Mesendoderm (in vitro differentiated cells): ENCODE results near the gene TMEM54.
"Not testable (repeated sequence)": the region's sequence is repeated elsewhere in the genome, so short reads cannot be mapped to it uniquely, and the experiment has no call there.

Experiments
- DNase-seq: peaks from one replicate; pipeline ENCODE4 v3.0.0; 2013
- H2AK5ac ChIP-seq: 2 replicates; pipeline ENCODE4 v1.6.1; 2013; ENCODE audit warnings: low read length, inconsistent platforms
- H2BK120ac ChIP-seq: 2 replicates; pipeline ENCODE4 v1.6.1; 2013; ENCODE audit warnings: low read depth, mild to moderate bottlenecking, low read length, moderate library complexity, mixed read lengths
- H2BK15ac ChIP-seq: replicated peaks from 2 replicates; pipeline ENCODE4 v1.6.1; 2013; ENCODE audit warnings: low read depth, mild to moderate bottlenecking, moderate library complexity
- H2BK5ac ChIP-seq: 2 replicates; pipeline ENCODE4 v1.6.1; 2013; ENCODE audit warnings: low read length, inconsistent platforms
- H3K18ac ChIP-seq: 2 replicates; pipeline ENCODE4 v1.6.1; 2013; ENCODE audit warnings: mild to moderate bottlenecking, low read length, mixed read lengths
- H3K23ac ChIP-seq: one replicate; pipeline ENCODE4 v1.6.1; 2013; ENCODE audit warnings: low read length
- H3K27ac ChIP-seq: 2 replicates; pipeline ENCODE4 v1.5.1; 2013; ENCODE audit warnings: low read depth, mild to moderate bottlenecking, inconsistent platforms, low read length, moderate library complexity
- H3K27me3 ChIP-seq: 2 replicates; pipeline ENCODE4 v1.6.1; 2013; ENCODE audit warnings: low read length, control low read depth, mild to moderate bottlenecking, inconsistent platforms; ENCODE audit not compliant: insufficient read depth, poor library complexity
- H3K36me3 ChIP-seq: 2 replicates; pipeline ENCODE4 v1.6.1; 2013; ENCODE audit warnings: low read length, inconsistent platforms; ENCODE audit not compliant: control insufficient read depth, insufficient read depth
- H3K4ac ChIP-seq: one replicate; pipeline ENCODE4 v1.6.1; 2013; ENCODE audit warnings: low read depth, mild to moderate bottlenecking, low read length, moderate library complexity
- H3K4me1 ChIP-seq: 2 replicates; pipeline ENCODE4 v1.6.1; 2013; ENCODE audit warnings: low read depth, low read length, inconsistent platforms; ENCODE audit not compliant: control insufficient read depth
- H3K4me2 ChIP-seq: 2 replicates; pipeline ENCODE4 v1.6.1; 2013; ENCODE audit warnings: low read length
- H3K4me3 ChIP-seq: 2 replicates; pipeline ENCODE4 v1.5.1; 2013; ENCODE audit warnings: mild to moderate bottlenecking, low read length
- H3K56ac ChIP-seq: one replicate; pipeline ENCODE4 v1.6.1; 2013; ENCODE audit warnings: low read length
- H3K79me1 ChIP-seq: 2 replicates; pipeline ENCODE4 v1.6.1; 2013; ENCODE audit warnings: low read length, inconsistent platforms
- H3K79me2 ChIP-seq: 2 replicates; pipeline ENCODE4 v1.6.1; 2013; ENCODE audit warnings: mild to moderate bottlenecking, low read length; ENCODE audit not compliant: control insufficient read depth, insufficient read depth
- H3K9ac ChIP-seq: 2 replicates; pipeline ENCODE4 v1.6.1; 2013; ENCODE audit warnings: low read length, inconsistent platforms
- H4K5ac ChIP-seq: one replicate; pipeline ENCODE4 v1.6.1; 2013; ENCODE audit warnings: low read length
- H4K8ac ChIP-seq: one replicate; pipeline ENCODE4 v1.6.1; 2013; ENCODE audit warnings: low read depth, mild to moderate bottlenecking, control low read depth, low read length, moderate library complexity
- WGBS: extraction: QIAGEN DNeasy Blood & Tissue Kit; methylation state at CpG from one replicate; pipeline ENCODE4 v1.1.7; 2013; ENCODE audit warnings: low lambda C conversion rate, missing lambda C conversion rate; ENCODE audit not compliant: insufficient coverage; ENCODE audit errors: extremely low coverage; 5-methylcytosine and 5-hydroxymethylcytosine counted together

TMEM54 gene

GRCh38 chr1:32917521-32917920 lies 16.3 kb upstream of the TMEM54 start:
- H4K5ac ChIP-seq: no peak overlapping the region
- no peak overlapping the region for H3K23ac ChIP-seq
- H3K9ac ChIP-seq: no peak overlapping the region
- H2AK5ac ChIP-seq: no peak overlapping the region
- no peak overlapping the region for H3K27ac ChIP-seq
- H3K36me3 ChIP-seq: no peaks in the 10 kb centered on the region
- no peaks in the 10 kb centered on the region for H3K79me1 ChIP-seq
- H2BK120ac ChIP-seq: no peak overlapping the region
- H2BK5ac ChIP-seq: no peak overlapping the region
- H3K4me3 ChIP-seq: no peak overlapping the region
- no peaks in the 10 kb centered on the region for H3K27me3 ChIP-seq
- H3K79me2 ChIP-seq: no peaks in the 10 kb centered on the region
- no peak for DNase-seq
- H3K56ac ChIP-seq: no peak overlapping the region
- no CpG with 5 or more reads among the region's 7 CpGs for WGBS
- no peak overlapping the region for H3K4me2 ChIP-seq
- no peaks in the 10 kb centered on the region for H3K4me1 ChIP-seq
- no peak overlapping the region for H4K8ac ChIP-seq
- no peak overlapping the region for H2BK15ac ChIP-seq
- no peak overlapping the region for H3K4ac ChIP-seq
- H3K18ac ChIP-seq: no peak overlapping the region

GRCh38 chr1:32915766-32916706 lies 14.8 kb upstream of the TMEM54 start:
- Histone ChIP-seq H3K27me3 (no peaks in the 10 kb centered on the region), H3K27ac (no peak overlapping the region), H3K18ac (no peak overlapping the region), H2BK15ac (no peak overlapping the region), H2BK120ac (no peak overlapping the region), H3K79me1 (no peaks in the 10 kb centered on the region), H3K4me1 (no peaks in the 10 kb centered on the region), H3K4me3 (no peak overlapping the region), H3K36me3 (no peaks in the 10 kb centered on the region), H3K4ac (no peak overlapping the region), H3K56ac (no peak overlapping the region), H2BK5ac (no peak overlapping the region), H4K5ac (no peak overlapping the region), H3K79me2 (no peaks in the 10 kb centered on the region), H3K23ac (no peak overlapping the region), H4K8ac (no peak overlapping the region), H3K4me2 (no peak overlapping the region), H3K9ac (no peak overlapping the region), H2AK5ac (no peak overlapping the region)
- no peak for DNase-seq
- WGBS: no CpG with 5 or more reads among the region's 12 CpGs

DNA sequence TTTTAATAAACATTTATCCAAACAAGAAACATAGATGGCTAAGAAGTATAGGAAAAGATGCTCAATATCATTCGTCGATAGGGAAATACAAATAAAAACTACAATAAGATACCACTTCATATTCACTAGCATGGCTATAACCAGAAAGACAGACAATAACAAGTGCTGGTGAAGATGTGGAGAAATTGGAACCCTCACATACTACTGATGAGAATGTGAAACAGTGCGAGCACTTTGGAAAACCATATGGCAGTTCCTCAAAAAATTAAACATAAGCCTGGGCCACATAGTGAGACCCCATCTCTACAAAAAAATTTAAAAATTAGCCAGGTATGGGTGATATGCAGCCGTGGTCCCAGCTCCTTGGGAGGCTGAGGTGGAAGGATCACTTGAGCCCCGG lies 9.1 kb upstream of the TMEM54 start:
- Histone ChIP-seq H3K36me3 (no peaks in the 10 kb centered on the region), H3K27me3 (no peaks in the 10 kb centered on the region), H3K4ac (no peak overlapping the region), H2AK5ac (no peak overlapping the region), H3K9ac (no peak overlapping the region), H3K79me2 (no peaks in the 10 kb centered on the region), H4K8ac (no peak overlapping the region), H3K4me3 (no peak overlapping the region), H4K5ac (no peak overlapping the region), H2BK15ac (no peak overlapping the region), H3K4me2 (no peak overlapping the region), H3K56ac (no peak overlapping the region), H3K23ac (no peak overlapping the region), H3K27ac (no peak overlapping the region), H2BK120ac (no peak overlapping the region), H3K79me1 (no peaks in the 10 kb centered on the region), H2BK5ac (no peak overlapping the region), H3K18ac (no peak overlapping the region), H3K4me1 (no peaks in the 10 kb centered on the region)
- WGBS: no CpG with 5 or more reads among the region's 5 CpGs
- DNase-seq: no peak

DNA sequence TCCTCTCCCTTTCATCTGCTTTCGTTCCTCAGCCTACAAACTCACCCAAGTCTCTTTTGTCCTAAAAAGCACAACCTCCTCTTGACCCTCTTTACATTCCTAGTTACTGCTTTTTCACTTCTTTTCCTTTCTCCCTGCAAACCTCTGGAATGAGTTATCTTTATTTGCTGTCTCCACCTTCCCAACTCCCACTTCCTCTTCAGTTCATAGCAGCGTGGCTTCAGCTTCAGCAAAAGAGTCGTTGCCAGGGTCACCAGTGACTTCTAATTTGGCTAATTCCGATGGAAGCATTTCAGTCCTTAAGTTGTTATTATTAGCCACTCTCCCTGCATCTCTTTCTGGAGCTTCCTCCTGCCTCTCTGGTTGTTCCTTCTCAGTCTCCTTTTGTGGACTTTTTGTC lies 6.2 kb upstream of the TMEM54 start:
- Histone ChIP-seq H4K8ac (no peak overlapping the region), H3K27me3 (no peaks in the 10 kb centered on the region), H3K4me3 (no peak overlapping the region), H3K56ac (no peak overlapping the region), H3K79me2 (no peaks in the 10 kb centered on the region), H3K4me1 (no peaks in the 10 kb centered on the region), H3K36me3 (no peaks in the 10 kb centered on the region), H2BK120ac (no peak overlapping the region), H3K18ac (no peak overlapping the region), H3K23ac (no peak overlapping the region), H2BK15ac (no peak overlapping the region), H3K9ac (no peak overlapping the region), H3K4me2 (no peak overlapping the region), H4K5ac (no peak overlapping the region), H2BK5ac (no peak overlapping the region), H3K27ac (no peak overlapping the region), H2AK5ac (no peak overlapping the region), H3K4ac (no peak overlapping the region), H3K79me1 (no peaks in the 10 kb centered on the region)
- DNase-seq: no peak
- WGBS: no CpG with 5 or more reads among the region's 4 CpGs

DNA sequence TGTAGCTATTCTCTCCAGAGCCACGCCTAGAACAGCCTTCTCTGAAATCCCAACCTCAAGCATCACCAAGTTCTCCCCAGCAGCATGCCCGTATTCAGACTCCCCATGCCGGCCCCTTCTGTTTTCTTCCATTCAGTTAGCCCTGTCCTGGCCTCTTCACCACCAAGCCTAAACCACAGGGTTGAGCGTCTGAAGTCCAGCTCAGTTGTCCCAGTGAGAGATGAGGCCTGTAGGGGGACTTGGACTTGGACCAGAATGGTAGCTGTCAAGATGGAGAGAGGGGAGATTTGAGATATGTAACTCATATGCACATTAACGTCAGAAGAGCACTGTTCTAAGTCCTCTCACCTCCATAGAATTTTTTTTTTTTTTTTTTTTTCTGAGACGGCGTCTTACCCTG lies 5.5 kb upstream of the TMEM54 start:
- no peak overlapping the region for H3K56ac ChIP-seq
- WGBS: no CpG with 5 or more reads among the region's 7 CpGs
- no peak overlapping the region for H4K5ac ChIP-seq
- H3K27ac ChIP-seq: no peak overlapping the region
- H3K18ac ChIP-seq: no peak overlapping the region
- H2BK5ac ChIP-seq: no peak overlapping the region
- H3K23ac ChIP-seq: no peak overlapping the region
- no peaks in the 10 kb centered on the region for H3K79me2 ChIP-seq
- H3K79me1 ChIP-seq: no peaks in the 10 kb centered on the region
- H3K9ac ChIP-seq: no peak overlapping the region
- DNase-seq: no peak
- H2AK5ac ChIP-seq: no peak overlapping the region
- H3K36me3 ChIP-seq: no peaks in the 10 kb centered on the region
- no peak overlapping the region for H2BK120ac ChIP-seq
- H3K4me2 ChIP-seq: no peak overlapping the region
- H3K4me1 ChIP-seq: no peaks in the 10 kb centered on the region
- no peak overlapping the region for H3K4ac ChIP-seq
- no peak overlapping the region for H4K8ac ChIP-seq
- H2BK15ac ChIP-seq: no peak overlapping the region
- H3K27me3 ChIP-seq: no peaks in the 10 kb centered on the region
- H3K4me3 ChIP-seq: no peak overlapping the region

DNA sequence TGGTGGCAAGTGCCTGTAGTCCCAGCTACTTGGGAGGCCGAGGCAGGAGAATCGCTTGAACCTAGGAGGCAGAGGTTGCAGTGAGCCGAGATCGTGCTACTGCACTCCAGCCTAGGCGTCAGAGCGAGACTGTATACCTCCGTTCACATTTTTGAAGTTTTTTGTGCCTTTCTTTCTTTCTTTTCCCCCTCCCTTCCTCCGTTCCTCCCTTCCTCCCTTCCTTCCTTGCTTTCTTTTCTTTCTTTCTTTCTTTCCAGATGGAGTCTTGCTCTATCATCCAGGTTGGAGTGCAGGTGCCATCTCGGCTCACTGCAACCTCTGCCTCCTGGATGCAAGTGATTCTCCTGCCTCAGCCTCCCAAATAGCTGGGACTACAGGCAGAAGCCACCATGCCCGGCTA lies 4.4 kb upstream of the TMEM54 start:
- no CpG with 5 or more reads among the region's 10 CpGs for WGBS
- H3K27me3 ChIP-seq, H3K4me1 ChIP-seq, H3K27ac ChIP-seq, H3K4ac ChIP-seq, H2BK120ac ChIP-seq, H3K23ac ChIP-seq, H3K36me3 ChIP-seq, H3K79me1 ChIP-seq, H2AK5ac ChIP-seq, H3K79me2 ChIP-seq, H3K9ac ChIP-seq, H2BK5ac ChIP-seq, H4K8ac ChIP-seq, DNase-seq, H3K4me2 ChIP-seq, H3K18ac ChIP-seq, H3K4me3 ChIP-seq, H3K56ac ChIP-seq, H4K5ac ChIP-seq, H2BK15ac ChIP-seq: not testable (repeated sequence)
